ENCODE measurements around the gene RNF212.

The RNF212 gene

GRCh38 chr4:1112821-1113182 is 562 bp downstream of the RNF212 start:
- no peak for DNase-seq

DNA sequence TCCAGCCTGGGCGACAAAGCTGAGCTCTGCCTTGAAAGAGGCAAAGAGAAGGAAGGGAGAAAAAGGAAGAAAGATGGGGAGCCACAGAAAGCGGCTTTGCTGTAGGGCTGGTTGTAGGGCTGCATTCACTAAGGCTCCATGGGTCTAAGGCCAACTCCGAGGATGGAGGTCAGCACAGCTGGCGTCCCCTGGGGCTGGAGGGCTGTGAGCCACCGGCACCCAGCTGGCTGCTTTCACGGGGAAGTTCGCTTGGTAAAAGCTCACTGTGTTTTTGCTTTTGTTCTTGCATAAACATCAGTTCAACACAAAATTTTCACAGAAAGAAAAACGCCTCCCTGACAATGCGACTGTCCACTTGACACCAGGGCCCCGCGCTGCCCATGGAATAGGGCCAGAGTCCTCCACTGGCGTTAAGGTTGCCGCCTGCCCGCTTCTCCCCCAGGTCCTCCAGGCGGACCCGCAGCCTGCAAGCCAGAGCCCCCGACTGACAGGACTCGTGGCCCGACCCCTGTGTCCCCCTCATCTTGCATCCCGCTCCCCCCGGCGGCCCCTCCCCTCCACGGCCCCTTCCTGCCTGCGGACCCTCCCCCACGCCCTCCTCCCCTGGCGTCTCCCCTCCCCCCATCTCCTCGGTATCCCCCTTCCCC is 1.1 kb downstream of the RNF212 start:
- no peak for DNase-seq

- no peak for DNase-seq
Observed at GRCh38 chr4:1111259-1111809, 2.0 kb downstream of the RNF212 start.

- DNase-seq = no peak
Observed at GRCh38 chr4:1109898-1110506, 3.4 kb downstream of the RNF212 start.

DNA sequence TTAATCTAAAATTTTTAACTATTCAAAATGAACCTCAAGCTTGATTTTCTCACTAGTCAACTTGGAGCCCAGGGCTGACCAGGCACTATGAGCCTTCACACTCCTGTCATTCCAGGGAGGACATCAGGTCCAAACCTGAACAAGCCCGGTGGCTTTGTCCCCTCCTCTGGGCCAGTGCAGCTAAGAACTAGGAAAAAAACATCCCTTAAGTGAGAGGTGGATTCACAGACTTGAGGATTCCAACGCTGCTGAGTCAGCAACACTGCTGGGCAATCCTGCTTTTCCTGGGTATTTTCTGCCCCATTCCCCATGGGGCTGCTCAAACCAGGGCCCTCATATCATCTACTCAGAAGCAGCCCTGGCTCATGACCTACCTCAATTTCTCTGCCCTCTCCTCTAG is 4.0 kb downstream of the RNF212 start:
- no peak for DNase-seq

GRCh38 chr4:1105662-1106061 is 7.7 kb downstream of the RNF212 start:
- no peak for DNase-seq

DNA sequence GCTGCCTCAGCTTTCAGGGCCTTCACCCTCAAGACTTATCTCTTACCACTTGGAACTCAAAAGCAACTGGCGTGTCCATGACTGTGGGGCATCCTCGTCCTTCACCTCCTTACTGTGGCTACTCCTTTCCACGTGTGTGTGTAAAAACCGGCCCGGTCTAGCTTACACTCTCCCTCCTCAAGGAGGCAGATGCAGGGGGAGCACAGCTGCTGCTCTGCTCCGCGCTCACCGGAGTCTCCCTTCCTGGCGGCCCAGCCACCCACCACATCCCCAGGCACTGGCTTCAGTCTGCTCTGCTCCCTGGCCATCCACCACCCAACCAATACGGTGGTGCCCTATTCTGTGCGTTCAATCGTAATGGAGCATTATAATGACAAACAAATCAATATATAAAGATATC is 8.3 kb downstream of the RNF212 start:
- DNase-seq = no peak

GRCh38 chr4:1104647-1105046 is 8.7 kb downstream of the RNF212 start:
- no peak for DNase-seq

DNA sequence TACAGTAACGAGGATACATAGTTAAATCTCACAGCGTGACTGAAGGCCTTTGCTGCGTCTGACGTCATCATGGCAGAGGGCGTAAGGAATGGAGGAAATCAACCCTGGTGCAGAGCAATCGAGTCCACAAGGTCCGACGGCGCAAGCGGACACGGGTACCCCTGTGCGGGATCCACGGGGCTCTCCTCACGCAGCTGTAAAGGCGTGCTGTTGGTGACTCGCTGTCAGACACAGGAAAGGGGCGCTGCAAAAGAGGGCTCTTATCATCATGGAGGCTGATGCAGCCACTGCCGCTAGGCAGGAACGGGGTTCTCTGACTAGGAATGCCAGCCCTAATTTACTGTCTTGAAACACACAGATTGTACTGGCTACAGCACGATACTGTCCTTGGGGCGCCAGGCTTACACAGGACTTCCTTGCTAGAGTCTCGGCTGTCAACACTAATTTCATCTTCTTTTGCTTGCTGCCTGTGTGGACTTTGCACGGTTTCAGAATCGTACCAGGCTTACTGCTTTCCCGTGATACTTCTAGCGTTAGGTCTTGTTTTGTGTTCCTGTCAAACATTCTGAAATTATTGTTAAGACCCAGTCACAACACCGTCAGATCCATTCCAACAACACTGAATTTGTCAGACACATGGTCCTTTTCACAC is 13.6 kb downstream of the RNF212 start:
- DNase-seq = no peak

DNA sequence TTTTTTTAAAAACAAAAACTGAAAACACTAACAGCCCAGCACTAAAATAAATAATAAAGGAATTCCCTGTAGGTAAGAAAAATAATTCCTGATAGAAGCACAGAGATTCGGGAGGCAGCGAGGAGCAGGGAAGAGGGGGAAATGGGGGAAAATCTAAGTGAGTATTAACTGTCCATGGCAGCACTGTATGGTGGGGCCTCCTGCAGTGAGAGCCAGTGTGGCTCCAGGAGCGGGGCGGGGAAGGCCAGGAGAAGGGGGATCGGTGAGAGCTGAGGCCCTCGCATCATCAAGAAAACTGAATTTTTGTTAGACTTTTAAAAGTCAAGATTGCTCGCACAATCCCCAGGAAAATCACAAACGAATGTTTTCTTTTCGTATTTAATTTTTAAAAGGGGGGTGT is 14.1 kb downstream of the RNF212 start:
- DNase-seq = no peak

DNA sequence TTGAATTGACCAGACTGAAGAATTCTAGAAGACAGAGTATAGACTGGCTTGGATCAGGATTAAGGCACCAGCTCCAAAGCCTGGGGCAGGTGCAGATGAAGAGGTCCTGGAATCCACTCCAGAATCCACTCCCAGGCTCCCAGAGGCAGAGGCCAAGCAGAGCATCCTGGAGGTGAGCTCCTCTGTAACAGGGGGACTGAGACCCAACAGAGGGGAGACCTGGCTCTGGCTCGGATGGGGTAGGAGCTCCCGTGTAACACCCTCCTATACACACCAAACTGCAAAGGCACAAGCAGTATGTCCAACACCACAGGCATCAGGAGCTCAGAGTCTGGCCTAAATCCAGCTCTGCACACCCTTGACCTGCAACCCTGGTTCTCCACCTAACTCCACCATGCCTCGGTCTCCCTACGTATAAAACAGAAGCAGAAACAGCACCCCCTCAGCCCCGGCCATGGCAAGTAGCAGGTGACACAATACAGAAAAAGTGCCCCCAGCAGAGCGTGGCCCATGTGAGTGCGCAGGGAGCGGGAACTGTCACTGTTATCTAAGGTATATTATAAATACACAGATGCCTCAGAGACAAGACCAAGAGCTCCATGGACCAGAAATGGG is 14.9 kb downstream of the RNF212 start:
- no peak for DNase-seq

- no peak for DNase-seq
Observed at GRCh38 chr4:1097553-1097952, 15.8 kb downstream of the RNF212 start.

DNA sequence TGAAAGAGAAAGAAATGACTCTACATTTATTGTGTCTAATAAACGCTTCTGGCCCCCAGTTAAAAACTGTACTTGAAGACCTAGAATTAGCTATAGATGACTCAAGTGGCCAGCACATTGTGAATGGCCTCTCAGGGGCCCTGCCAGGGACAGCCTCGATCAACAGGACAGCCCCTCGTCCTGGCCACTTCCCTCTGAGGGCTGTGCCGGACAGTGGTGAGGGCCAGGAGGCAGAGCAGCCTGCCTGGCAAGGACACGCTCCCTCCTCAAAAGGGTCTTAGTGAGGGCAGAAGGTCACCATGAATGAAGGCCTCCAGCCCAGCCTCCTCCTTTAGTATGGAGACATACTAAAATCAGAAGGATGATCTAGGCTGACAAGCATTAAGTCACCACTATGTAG is 16.5 kb downstream of the RNF212 start:
- no peak for DNase-seq

GRCh38 chr4:1094336-1094690 is 19.1 kb downstream of the RNF212 start:
- DNase-seq = no peak

DNA sequence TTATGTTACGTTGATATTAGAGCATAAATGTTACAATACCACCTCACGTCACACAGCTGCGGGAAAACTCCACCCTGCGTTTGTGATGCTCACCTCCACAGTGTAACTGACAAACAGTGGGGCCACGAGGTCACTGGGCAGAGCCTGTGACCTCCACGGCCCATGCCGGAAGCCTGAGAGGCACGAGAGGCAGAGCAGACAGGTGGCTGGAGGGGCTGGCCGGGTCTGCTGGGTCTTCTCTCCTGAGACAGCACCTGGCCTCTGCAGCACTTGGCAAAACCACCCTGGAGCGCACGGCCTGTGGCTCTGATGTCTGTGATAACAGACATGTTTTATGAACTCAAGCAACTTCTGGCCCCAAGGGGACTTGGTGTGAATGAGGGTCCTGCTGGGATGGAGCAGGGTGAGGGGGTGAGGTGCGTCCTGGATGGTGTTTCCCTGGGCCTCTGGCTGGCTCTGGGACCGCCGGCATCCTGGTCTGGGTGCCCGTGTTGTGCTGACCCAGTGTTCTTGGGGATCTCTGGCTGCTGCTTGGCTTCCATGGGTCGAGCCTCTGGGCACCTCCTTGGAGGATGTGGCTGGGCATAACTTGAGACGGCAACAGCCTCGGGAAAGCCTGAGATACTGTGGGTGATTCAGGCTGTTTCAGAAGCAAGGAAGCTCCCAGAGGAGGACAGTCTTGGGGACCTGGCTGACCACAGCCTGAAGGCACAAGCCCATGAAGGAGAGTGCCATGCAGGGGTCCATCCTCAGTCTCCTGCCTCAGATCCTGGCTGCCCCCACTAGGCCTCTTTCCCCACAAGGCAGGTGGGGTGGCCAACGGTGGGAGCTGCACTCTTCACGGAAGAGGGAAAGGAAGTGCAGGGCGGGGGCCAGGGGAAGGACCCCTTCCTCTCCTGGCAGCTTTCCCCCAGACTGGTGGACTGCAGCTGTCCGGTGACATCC is 19.7 kb downstream of the RNF212 start:
- no peak for DNase-seq

GRCh38 chr4:1092983-1093361 is 20.4 kb downstream of the RNF212 start:
- DNase-seq = no peak

DNA sequence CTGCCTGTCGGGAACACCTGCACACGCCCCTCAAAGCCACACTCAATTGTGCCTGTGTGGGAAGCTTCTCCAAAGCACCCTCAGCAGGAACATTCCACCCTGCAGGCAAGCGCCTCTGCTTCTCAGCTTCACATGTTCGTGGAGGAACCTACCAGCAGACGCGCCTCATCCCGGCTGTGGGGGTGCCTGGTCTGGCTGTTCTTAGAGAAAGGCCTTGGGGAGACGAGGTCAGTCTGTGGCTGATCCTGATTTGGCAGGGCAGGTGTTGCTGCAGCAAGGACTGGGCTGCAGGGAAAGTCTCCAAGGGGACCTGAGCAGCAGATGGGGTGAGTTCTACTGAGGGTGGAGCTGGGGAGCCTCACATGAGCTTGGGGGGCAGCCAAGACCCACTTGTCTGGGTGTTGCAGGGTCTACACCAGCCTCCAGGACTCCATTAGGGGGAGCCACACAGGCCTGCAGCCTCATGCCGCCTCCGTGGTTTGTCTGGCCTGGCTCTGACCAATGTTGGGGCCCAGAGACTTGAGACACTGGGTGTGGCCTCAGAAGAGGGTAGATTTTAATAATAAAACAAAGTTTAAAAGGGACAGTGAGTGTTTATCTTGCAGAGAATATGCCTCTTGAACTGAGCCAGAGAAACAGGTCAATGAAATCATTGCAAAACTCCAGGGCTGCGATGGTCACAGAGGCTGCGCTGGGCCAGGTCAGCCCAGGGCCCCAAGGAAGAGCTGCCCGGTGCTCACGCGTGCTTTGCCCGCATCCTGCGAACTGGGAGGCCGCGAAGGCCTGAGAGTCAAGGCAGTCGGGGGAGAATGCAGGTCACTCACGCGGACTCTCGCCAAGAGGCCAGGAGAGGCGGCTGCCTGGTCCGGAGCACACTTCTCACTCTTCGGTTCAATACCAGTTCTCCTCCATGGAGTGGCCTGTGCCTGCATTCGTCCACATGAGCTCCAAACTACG is 21.1 kb downstream of the RNF212 start:
- DNase-seq = no peak

DNA sequence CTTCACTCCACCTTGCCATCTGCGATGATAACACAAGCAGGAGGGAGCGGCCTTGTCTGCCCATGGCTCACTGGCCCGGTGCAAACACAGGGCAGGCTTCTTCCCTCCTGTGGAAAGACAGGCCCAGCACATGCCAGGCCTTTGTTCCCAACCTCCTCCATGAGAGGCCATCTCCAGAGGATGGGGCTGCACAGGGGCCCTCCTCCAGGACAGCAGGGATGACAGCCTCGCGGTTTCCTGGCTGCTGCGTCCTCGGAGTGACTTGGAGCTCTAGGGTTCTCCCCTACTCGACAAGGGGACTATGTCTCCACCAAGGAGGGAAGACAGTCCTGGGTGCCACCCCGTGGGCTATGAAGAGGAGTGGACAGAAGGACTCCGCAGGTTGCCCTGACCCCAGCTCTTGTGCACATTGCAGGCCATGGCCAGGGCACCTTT is 21.8 kb downstream of the RNF212 start:
- DNase-seq = no peak

GRCh38 chr4:1090465-1091440 is 22.6 kb downstream of the RNF212 start:
- no peak for DNase-seq

- no peak for DNase-seq
Observed at GRCh38 chr4:1090036-1090435, 23.3 kb downstream of the RNF212 start.

Measured in NCI-H1436 treated with DMSO at 0.1 percent for 48 hours (cell line).